Right lobe of liver (tissue), 6 donors: Measurements from ENCODE around the gene WBP2NL. TPM values are rescaled to one million over a fixed set of nuclear protein-coding genes. Genes with fewer than 3 reads are reported as not detected.
"Not testable (repeated sequence)": the region's sequence is repeated elsewhere in the genome, so short reads cannot be mapped to it uniquely, and the experiment has no call there.

Experiments
- ATAC-seq, 4 donors: fragments of 200-7000 bp; cut with Tn5 transposase; one replicate each; pipeline ENCODE4 v1.9.1; 2020; ENCODE audit warnings: mild to moderate bottlenecking in 4 of 4, moderate library complexity in 4 of 4
- DNase-seq, 3 donors: peaks; one replicate each; pipeline ENCODE4 v3.0.0-alpha.2; 2020
- H3K27ac ChIP-seq, 3 donors: fragments of 200-600 bp; one replicate each; pipeline ENCODE4 v1.8.0; 2022
- H3K27me3 ChIP-seq, 2 donors: fragments of 200-600 bp; one replicate each; pipeline ENCODE4 v1.8.0; 2022
- H3K36me3 ChIP-seq, 4 donors: fragments of 200-600 bp; sonication (generic) in 1 of 4; one replicate each; pipeline versions ENCODE4 v1.5.1 to v1.8.0; 2017 to 2022; ENCODE audit warnings: control low read depth in 1 of 4
- H3K4me1 ChIP-seq, 4 donors: fragments of 200-600 bp; sonication (generic) in 1 of 4; one replicate each; pipeline versions ENCODE4 v1.5.1 to v1.8.0; 2017 to 2022; ENCODE audit warnings: control low read depth in 1 of 4
- H3K4me3 ChIP-seq, 3 donors: fragments of 200-600 bp; one replicate each; pipeline ENCODE4 v1.8.0; 2022
- H3K9me3 ChIP-seq, 4 donors: fragments of 200-600 bp; sonication (generic) in 1 of 4; one replicate each; pipeline versions ENCODE4 v1.5.1 to v1.8.0; 2017 to 2022; ENCODE audit warnings: control low read depth in 1 of 4
- POLR2A ChIP-seq: fragments of 450-650 bp; IDR thresholded peaks from one replicate; pipeline ENCODE4 v1.6.1; 2017; ENCODE audit warnings: antibody characterized with exemption, mild to moderate bottlenecking
- WGBS: methylation state at CpG from one replicate; pipeline ENCODE4 v1.1.6; 2018; ENCODE audit warnings: low coverage, low lambda C conversion rate; ENCODE audit not compliant: insufficient coverage; ENCODE audit errors: missing lambda C conversion rate; 5-methylcytosine and 5-hydroxymethylcytosine counted together
- intact Hi-C, 2 donors: fragments of 100-400 bp; cut with DNase I; formaldehyde crosslinking; loops; one replicate each; pipeline versions ENCODE4 v1.11.2 to v1.14.1; 2022
- total RNA-seq, 6 experiments: library from RNA; depleted of rRNA in 2 of 6; stranded (reverse); fragments of >200 nt in 2 of 6; fragmentation: NEBNext Ultra II Directional in 3 of 6; extraction: Animal tissue kit (Norgen Biotek cat#: 25700) in 3 of 6; gene quantifications; one replicate each; pipeline versions ENCODE4 v1.1.0 to v1.2.4, GENCODE V29; 2016 to 2023
- TF ChIP-seq, protein P1 (sequence below), 4 donors: fragments of 200-600 bp in 3 of 4; fragments of 450-650 bp in 1 of 4; IDR thresholded peaks; one replicate each; pipeline versions ENCODE4 v1.5.1 to v1.8.0; 2016 to 2022; ENCODE audit warnings: antibody characterized with exemption in 4 of 4, mild to moderate bottlenecking in 2 of 4
- donor health status: DM: no; HTN: yes; CAD: no.
- donor health status: DM: no; HTN: no; CAD: no.
- donor health status: DM: no; HTN: no; CAD: no.
- donor health status: DM: no; HTN: yes; CAD: no.
- donor health status: DM: no; HTN: yes; CAD: no.

WBP2NL gene
- total RNA-seq, 6 experiments from 2014 or later = 0.12 to 0.72 (median 0.63) TPM

DNA sequence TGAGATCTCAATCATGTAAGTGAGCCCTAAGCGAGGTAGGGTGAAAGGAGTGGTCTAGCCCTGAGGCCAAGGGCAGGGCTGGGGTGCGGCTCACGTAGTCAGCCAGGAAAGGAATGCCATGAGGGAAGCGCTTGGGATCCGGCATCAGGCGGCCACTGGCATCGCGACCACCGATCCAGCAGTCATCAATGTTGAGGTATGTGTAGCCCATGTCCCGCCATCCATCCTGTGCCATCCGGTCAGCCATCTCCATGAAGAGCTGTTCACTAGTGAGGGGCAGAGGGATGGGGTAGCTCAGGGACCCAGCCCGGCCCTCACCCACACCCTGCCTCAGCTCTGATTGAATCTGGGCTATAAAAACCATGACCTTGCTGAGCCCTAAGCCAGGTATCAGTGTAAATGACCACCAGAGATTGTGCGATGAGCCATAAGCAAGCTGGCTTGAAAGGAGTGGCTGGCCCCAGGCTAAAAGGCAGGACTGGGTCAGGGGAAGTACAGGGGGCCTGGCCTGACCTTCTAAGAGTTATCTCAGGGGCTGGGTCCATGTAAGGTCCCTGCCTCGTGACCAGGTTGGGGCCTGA lies 69.2 kb downstream of the WBP2NL start:
- Histone ChIP-seq H3K4me1 (peaks cover 0 to 27% (median 7%) of the 10 kb centered on the region in 4 donors), H3K27me3 (no peaks in the 10 kb centered on the region), H3K27ac (no peak overlapping the region), H3K4me3 (no peak overlapping the region), H3K9me3 (no peaks in the 10 kb centered on the region), H3K36me3 (peaks cover 0 to 9% (median 3%) of the 10 kb centered on the region in 4 donors)
- DNase-seq (peak in 1 of 3 donors; percentile 42), ATAC-seq (no peak)
- 79% methylated on average over 7 of the region's 14 CpGs for WGBS
- TF ChIP-seq, protein P1, sequence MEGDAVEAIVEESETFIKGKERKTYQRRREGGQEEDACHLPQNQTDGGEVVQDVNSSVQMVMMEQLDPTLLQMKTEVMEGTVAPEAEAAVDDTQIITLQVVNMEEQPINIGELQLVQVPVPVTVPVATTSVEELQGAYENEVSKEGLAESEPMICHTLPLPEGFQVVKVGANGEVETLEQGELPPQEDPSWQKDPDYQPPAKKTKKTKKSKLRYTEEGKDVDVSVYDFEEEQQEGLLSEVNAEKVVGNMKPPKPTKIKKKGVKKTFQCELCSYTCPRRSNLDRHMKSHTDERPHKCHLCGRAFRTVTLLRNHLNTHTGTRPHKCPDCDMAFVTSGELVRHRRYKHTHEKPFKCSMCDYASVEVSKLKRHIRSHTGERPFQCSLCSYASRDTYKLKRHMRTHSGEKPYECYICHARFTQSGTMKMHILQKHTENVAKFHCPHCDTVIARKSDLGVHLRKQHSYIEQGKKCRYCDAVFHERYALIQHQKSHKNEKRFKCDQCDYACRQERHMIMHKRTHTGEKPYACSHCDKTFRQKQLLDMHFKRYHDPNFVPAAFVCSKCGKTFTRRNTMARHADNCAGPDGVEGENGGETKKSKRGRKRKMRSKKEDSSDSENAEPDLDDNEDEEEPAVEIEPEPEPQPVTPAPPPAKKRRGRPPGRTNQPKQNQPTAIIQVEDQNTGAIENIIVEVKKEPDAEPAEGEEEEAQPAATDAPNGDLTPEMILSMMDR (IDR thresholded peaks at IDR 0.05) = no peak
- TF ChIP-seq POLR2A = no peak
- intact Hi-C loops = no loop called here

DNA sequence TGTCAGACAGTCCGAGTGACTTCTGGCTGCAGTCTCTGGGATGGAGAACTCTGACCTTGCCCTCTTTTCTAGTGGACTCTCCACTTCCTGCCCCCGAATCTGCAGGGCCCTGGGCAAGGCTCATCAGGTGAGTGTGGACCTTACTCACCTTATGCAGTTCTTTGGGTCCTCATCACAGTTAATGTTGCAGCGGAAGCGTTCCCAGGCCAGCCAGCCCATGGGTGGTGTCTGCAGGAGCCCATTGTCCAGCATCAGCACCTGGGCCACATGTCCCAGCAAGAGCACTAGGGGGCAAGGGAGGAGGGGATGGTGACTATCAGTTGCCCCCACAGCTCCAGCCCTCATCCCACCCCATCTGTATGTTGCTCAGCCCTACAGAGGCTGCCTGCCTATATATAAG lies 69.7 kb downstream of the WBP2NL start:
- Histone ChIP-seq H3K27me3 (no peaks in the 10 kb centered on the region), H3K36me3 (peaks cover 0 to 9% (median 3%) of the 10 kb centered on the region in 4 donors), H3K4me3 (no peak overlapping the region), H3K4me1 (peaks cover 0 to 27% (median 7%) of the 10 kb centered on the region in 4 donors), H3K9me3 (no peaks in the 10 kb centered on the region), H3K27ac (no peak overlapping the region)
- DNase-seq (peak in 1 of 3 donors; percentile 39), ATAC-seq (no peak)
- TF ChIP-seq, protein P1 (IDR thresholded peaks at IDR 0.05) = no peak
- TF ChIP-seq POLR2A = no peak
- intact Hi-C loops = no loop called here
- WGBS = 68% methylated on average over 3 of the region's 4 CpGs

DNA sequence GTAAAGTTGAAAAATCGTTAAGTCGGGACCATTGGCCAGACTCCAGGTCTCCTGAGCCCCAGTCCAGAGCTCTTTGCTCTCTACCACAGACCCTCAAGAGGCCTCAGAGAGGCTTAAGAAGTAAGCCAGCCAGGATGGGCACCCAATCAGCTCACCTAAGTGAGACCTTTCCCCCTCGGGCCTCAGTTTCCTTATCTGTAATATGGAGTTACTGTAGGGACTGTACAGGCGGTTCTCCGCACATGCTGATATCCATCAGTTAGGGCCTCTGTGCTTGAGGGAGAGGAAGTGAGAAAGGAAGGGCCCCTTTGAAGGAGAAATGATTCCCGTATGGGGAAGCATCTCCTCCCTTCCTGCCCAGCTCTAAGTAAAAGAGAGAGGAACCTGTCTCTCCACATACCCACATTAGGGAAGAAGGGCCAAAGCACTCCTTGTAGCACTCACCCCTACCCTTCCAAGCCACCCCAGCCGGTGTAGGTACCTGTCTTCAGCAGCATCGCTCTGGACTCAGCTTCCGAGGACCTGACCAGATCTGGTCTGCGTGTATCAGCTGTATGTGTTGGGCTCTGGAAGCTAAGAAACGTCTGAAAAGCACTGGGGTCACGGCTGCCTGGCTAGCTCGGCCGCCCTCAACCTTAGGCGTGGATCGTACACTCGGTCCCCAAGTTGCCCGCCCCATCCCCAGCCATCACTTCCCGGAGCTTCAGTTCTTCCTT lies 71.4 kb downstream of the WBP2NL start:
- peak overlapping the region; percentile 42 to 85 (median 84) for H3K27ac ChIP-seq
- peaks cover 0 to 28% (median 6%) of the 10 kb centered on the region in 4 donors for H3K4me1 ChIP-seq
- DNase-seq (peak in 1 of 3 donors; percentile 42), ATAC-seq (peak in 3 of 4 donors; percentile 0 to 9 (median 8))
- TF ChIP-seq, protein P1 (IDR thresholded peaks at IDR 0.05) = no peak
- TF ChIP-seq POLR2A = no peak
- peaks cover 0 to 9% (median 3%) of the 10 kb centered on the region in 4 donors for H3K36me3 ChIP-seq
- H3K9me3 ChIP-seq = no peaks in the 10 kb centered on the region
- intact Hi-C loops = no loop called here
- H3K27me3 ChIP-seq = no peaks in the 10 kb centered on the region
- 10% methylated on average over 16 of the region's 19 CpGs for WGBS
- peak overlapping the region; percentile 62 to 84 (median 63) for H3K4me3 ChIP-seq

DNA sequence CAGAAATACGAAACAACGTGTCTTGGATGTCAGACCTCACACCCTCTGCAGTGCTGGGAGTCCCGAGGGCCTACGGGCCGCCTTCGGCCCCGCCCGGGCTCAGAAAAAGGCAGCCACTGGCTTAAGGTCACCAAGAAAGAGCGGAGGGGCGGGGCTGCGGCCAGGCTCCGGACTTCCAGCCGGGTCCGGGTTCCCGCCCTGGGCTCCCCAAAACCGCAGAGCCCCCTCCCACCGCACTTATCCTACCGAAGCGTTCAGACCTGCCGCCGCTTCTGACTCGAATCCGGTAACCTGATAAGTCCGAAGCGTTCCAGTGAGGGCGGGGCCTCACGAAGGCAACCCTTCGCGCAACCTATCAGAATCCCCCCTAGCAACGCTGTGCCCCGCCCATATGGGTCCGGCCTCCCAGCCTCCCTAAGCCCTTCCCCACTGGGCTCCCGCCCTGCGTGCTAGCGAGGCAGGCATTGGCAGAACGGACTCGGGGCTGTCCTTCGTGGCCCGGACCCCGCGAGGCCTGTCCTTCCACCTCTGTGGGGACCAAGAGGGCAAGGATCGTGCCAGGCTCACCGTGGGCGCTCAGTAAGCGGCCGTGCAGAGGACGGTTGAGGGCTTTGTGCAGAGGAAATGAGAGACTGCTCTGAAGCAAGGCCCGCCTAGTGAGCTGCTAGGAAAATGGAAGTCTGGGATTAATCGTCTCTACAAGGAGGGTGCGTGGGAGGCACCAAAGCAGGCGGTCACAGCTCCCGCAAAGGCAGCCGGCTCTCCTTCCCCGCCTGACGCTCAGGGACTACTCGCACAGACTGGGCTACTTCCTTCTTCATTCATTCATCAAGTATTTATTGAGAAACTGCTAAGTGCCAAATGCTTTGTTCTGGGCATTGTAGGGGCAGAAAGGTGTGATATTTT lies 72.2 kb downstream of the WBP2NL start, which contains the start of gene NAGA:
Gene NAGA (minus strand): TSS at position 296 of the 906 bp plus-strand sequence. CDS start 515 bp downstream, outside the sequence.
- Histone ChIP-seq H3K9me3 (no peaks in the 10 kb centered on the region), H3K27me3 (no peaks in the 10 kb centered on the region), H3K36me3 (peaks cover 0 to 9% (median 3%) of the 10 kb centered on the region in 4 donors), H3K4me3 (peak within 1 kb of the TSS; percentile 62 to 84 (median 63)), H3K4me1 (peaks cover 0 to 20% (median 2%) of the 10 kb centered on the region in 4 donors), H3K27ac (peak within 1 kb of the TSS; percentile 42 to 85 (median 84))
- TF ChIP-seq, protein P1 (IDR thresholded peaks at IDR 0.05) = no peak
- TF ChIP-seq POLR2A = peak; percentile 80
- DNase-seq (peak; percentile 97 to 99 (median 98)), ATAC-seq (peak; percentile 96 to 98 (median 96))
- WGBS = 1% methylated on average over 24 of the region's 56 CpGs
- intact Hi-C loops = no loop called here

DNA sequence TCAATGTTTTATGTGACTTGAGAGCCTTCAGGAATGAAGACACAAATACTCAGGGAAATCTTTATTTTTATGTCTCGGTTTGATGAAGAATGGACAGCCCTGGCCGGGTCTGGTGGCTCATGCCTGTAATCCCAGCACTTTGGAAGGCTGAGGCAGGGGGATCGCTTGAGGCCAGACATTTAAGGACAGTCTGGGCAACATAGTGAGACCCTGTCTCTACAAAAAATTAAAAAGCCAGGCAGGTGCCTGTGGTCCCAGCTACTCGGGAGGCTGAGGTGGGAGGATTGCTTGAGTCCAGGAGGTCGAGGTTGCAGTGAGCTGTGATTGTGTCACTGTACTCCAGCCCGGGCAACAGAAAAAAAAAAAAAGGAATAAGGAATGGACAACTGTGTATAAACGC lies 72.9 kb downstream of the WBP2NL start:
- DNase-seq = peak in 1 of 3 donors; percentile 3
- intact Hi-C loops, H3K9me3 ChIP-seq, H3K36me3 ChIP-seq, ATAC-seq, H3K27me3 ChIP-seq: not testable (repeated sequence)
- H3K27ac ChIP-seq = peak overlapping the region; percentile 42 to 85 (median 84)
- peak overlapping the region; percentile 62 to 84 (median 63) for H3K4me3 ChIP-seq
- peaks cover 0 to 18% (median 0%) of the 10 kb centered on the region in 4 donors for H3K4me1 ChIP-seq
- 74% methylated on average over 7 of the region's 7 CpGs for WGBS
